Ovary (tissue), 9 donors: Measurements from ENCODE around the gene FBXO11. TPM values are rescaled to one million over a fixed set of nuclear protein-coding genes. Genes with fewer than 3 reads are reported as not detected.

Experiments
- DNase-seq, 5 donors: peaks; one replicate each; pipeline ENCODE4 v3.0.0-alpha.2; 2019 to 2020
- H3K27ac ChIP-seq, 2 donors: fragments of 200-600 bp; one replicate each; pipeline versions ENCODE4 v1.5.1 to v1.8.0; 2019 to 2022
- H3K27me3 ChIP-seq: fragments of 200-600 bp; one replicate; pipeline ENCODE4 v1.8.0; 2022
- H3K36me3 ChIP-seq: fragments of 200-600 bp; sonication (generic); one replicate; pipeline ENCODE4 v1.5.1; 2019
- H3K4me1 ChIP-seq: one replicate; pipeline ENCODE4 v1.8.1; 2013; ENCODE audit warnings: mild to moderate bottlenecking, moderate library complexity; ENCODE audit not compliant: insufficient read depth
- H3K4me3 ChIP-seq: fragments of 200-600 bp; sonication (generic); one replicate; pipeline ENCODE4 v1.5.1; 2017
- H3K9me3 ChIP-seq, 2 donors: fragments of 200-600 bp in 1 of 2; sonication (generic) in 1 of 2; one replicate each; pipeline versions ENCODE4 v1.5.1 to v1.8.1; 2013 to 2019; ENCODE audit warnings: mild to moderate bottlenecking in 1 of 2, moderate library complexity in 1 of 2
- CTCF ChIP-seq, 3 donors: fragments of 450-650 bp in 2 of 3; fragments of 200-600 bp in 1 of 3; IDR thresholded peaks; one replicate each; pipeline versions ENCODE4 v1.5.1 to v1.8.0; 2016 to 2022; ENCODE audit warnings: antibody characterized with exemption in 3 of 3, mild to moderate bottlenecking in 1 of 3
- EP300 ChIP-seq: sonication (generic); formaldehyde crosslinking; IDR thresholded peaks from one replicate; pipeline ENCODE4 v1.6.1; 2017; ENCODE audit warnings: antibody characterized with exemption
- POLR2A ChIP-seq: fragments of 450-650 bp; IDR thresholded peaks from one replicate; pipeline ENCODE4 v1.6.1; 2017; ENCODE audit warnings: antibody characterized with exemption, mild to moderate bottlenecking, moderate library complexity
- WGBS, 3 donors: extraction: QIAGEN DNeasy Blood & Tissue Kit in 1 of 3; methylation state at CpG; one replicate each; pipeline versions ENCODE4 v1.1.5 to v1.1.7; 2013 to 2017; 5-methylcytosine and 5-hydroxymethylcytosine counted together
- intact Hi-C, 4 donors: fragments of 100-400 bp; cut with DNase I; formaldehyde crosslinking; loops; one replicate each; pipeline versions ENCODE4 v1.11.0 to v1.15.1; 2022 to 2023
- polyA plus RNA-seq, 2 donors: library from polyadenylated mRNA; stranded (reverse); fragments of 200-250 nt in 1 of 2; fragments of 350-450 nt in 1 of 2; fragmentation: Illumina TruSeq in 1 of 2; extraction: RNeasy Lipid Tissue Mini Kit (QIAGEN cat#74804) in 1 of 2; gene quantifications; one replicate each; pipeline ENCODE4 v1.2.3, GENCODE V29; 2013 to 2014
- total RNA-seq, 7 donors: library from RNA; depleted of rRNA in 2 of 7; stranded (reverse); fragments of >200 nt in 2 of 7; fragmentation: NEBNext Ultra II Directional in 3 of 7; extraction: Animal tissue kit (Norgen Biotek cat#: 25700) in 3 of 7; gene quantifications; one replicate each; pipeline versions ENCODE4 v1.1.0 to v1.2.4, GENCODE V29; 2016 to 2023
- donor health status: DM: no; HTN: no; CAD: no; lungs with moderate emphysema.
- donor health status: DM: no; HTN: no; CAD: no.
- donor health status: Bipolar disorder and iron deficiency.
- donor health status: DM: yes; HTN: yes; CAD: no.
- donor health status: DM: no; HTN: no; CAD: no.
- donor health status: DM: yes; HTN: yes; CAD: no.

FBXO11 gene
- total and polyA plus RNA-seq, 9 donors, result 35.6 to 85.9 (median 71.1) TPM

DNA sequence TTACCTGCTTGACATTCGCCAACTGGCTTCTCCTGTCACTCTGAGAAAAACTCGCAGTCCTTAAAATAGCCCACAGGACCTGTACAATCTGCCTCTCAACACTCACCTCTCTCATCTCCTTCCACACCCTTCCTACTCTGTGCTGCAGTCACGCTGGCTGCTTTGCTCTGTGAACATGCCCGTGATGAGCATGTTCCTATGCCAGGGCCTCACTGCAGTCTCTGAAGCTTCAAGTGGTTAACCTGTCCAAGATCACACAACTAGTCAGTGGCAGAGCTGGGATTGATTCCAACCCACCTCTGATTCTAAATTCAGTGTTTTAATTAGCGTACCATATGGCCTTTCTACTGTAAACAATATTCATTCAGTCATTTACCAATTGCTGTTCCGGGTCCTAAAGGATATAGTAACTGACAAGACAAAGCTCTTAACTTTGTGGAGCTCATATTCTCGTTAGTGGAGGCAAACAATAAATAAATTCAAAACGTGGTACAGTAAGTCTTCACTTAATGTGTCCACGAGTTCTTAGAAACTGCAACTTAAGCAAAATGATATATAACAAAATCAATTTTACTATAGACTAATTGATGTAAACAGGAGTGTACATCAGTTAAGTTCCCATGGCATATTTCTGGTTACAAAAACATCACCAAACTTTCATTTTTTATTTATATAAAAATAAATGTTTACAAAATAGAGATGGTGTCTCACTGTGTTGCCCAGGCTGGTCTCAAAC, 38.9 kb upstream of the FBXO11 start:
- intact Hi-C loops, result no loop called here
- Histone ChIP-seq H3K4me3 (no peak overlapping the region), H3K27ac (no peak overlapping the region), H3K4me1 (no peaks in the 10 kb centered on the region), H3K27me3 (no peaks in the 10 kb centered on the region), H3K36me3 (no peaks in the 10 kb centered on the region), H3K9me3 (no peaks in the 10 kb centered on the region)
- TF ChIP-seq CTCF (IDR thresholded peaks at IDR 0.05), result no peak
- no peak for TF ChIP-seq POLR2A
- TF ChIP-seq EP300, result no peak
- 73 to 80% (median 76%) methylated on average over 9 of the region's 9 CpGs for whole genome bisulfite sequencing, 3 donors
- no peak for DNase-seq

DNA sequence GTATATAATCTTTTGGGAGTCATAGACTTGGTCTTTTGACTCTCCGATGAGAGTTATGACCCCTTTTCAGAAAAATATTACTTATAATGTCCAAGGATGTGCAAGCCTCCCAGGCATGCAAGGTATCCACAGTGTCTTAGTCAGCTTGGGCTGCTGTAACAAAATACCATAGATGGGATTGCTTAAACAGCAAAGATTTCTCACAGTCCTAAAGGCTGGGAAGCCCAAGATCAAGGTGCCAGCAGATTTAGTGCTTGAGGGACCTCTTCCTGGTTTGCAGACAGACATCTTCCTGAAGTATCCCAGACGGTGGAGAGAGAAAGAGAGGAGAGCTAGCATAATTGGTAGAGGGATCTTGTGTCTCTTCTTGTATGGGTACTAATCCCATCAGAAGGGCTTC, 35.6 kb upstream of the FBXO11 start:
- Histone ChIP-seq H3K9me3 (no peaks in the 10 kb centered on the region), H3K36me3 (no peaks in the 10 kb centered on the region), H3K4me3 (no peak overlapping the region), H3K27ac (no peak overlapping the region), H3K4me1 (no peaks in the 10 kb centered on the region), H3K27me3 (no peaks in the 10 kb centered on the region)
- TF ChIP-seq CTCF (IDR thresholded peaks at IDR 0.05) (no peak), POLR2A (no peak), EP300 (no peak)
- DNase-seq, result no peak
- 63 to 75% (median 71%) methylated on average over 2 of the region's 2 CpGs for WGBS, 3 donors
- intact Hi-C loops, result loop anchor here in 1 of 4 donors (5.0 kb wide), 1 partner anchor 140 kb away; no protein-coding TSS in a partner anchor

DNA sequence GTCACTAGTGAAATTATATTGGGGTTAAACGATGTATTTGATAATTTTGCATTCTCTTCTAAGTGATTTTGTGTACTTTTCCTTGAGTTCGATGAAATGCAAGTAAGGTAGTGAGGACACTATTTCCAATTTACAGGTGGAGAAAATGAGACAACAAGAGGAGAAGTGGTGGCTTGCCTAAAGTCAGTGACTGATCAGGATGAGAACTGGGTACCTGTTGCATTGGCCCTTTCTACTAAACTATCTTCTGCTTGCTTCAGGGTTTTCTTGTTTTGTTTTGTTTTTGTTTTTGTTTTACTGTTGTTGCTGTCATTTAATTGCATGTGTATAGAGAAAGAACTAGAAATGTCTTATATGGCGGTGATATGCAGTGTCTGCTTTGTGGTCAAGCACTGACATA, 31.4 kb upstream of the FBXO11 start:
- Histone ChIP-seq H3K27me3 (no peaks in the 10 kb centered on the region), H3K4me1 (no peaks in the 10 kb centered on the region), H3K36me3 (no peaks in the 10 kb centered on the region), H3K27ac (no peak overlapping the region), H3K9me3 (no peaks in the 10 kb centered on the region), H3K4me3 (no peak overlapping the region)
- no peak for DNase-seq
- intact Hi-C loops, result no loop called here
- WGBS, 3 donors, result 90 to 95% (median 91%) methylated on average over 3 of the region's 3 CpGs
- TF ChIP-seq EP300 (no peak), POLR2A (no peak), CTCF (IDR thresholded peaks at IDR 0.05) (no peak)

- Histone ChIP-seq H3K27ac (no peak overlapping the region), H3K9me3 (no peaks in the 10 kb centered on the region), H3K4me3 (no peak overlapping the region), H3K27me3 (no peaks in the 10 kb centered on the region), H3K36me3 (no peaks in the 10 kb centered on the region), H3K4me1 (no peaks in the 10 kb centered on the region)
- TF ChIP-seq POLR2A (no peak), EP300 (no peak), CTCF (IDR thresholded peaks at IDR 0.05) (no peak)
- DNase-seq, result no peak
- WGBS, 3 donors, result 80 to 86% (median 80%) methylated on average over 4 of the region's 4 CpGs
- intact Hi-C loops, result no loop called here
These were observed 28.8 kb upstream of the FBXO11 start for GRCh38 chr2:47935071-47935470.
